Activated CD4-positive, alpha-beta T cell treated with anti-CD3 and anti-CD28 coated beads for 1 hour (primary cell): ENCODE measurements around the gene PSG3.
"Not testable (repeated sequence)": the region's sequence is repeated elsewhere in the genome, so short reads cannot be mapped to it uniquely, and the experiment has no call there.

Experiments used
- DNase-seq: peaks from one replicate; pipeline ENCODE4 v3.0.0-alpha.2; 2020

PSG3 gene

GRCh38 chr19:42693760-42694350 is 46.4 kb downstream of the PSG3 start:
- no peak for DNase-seq

- no peak for DNase-seq
Measured at GRCh38 chr19:42683917-42684513, 56.3 kb downstream of the PSG3 start.

GRCh38 chr19:42676326-42676725 is 64.0 kb downstream of the PSG3 start:
- not testable (repeated sequence) for DNase-seq

- DNase-seq: not testable (repeated sequence)
Measured at GRCh38 chr19:42674549-42674948, 65.7 kb downstream of the PSG3 start.
